Measurements from ENCODE around the gene CALCB.

GRCh38 chr11:15055620-15056356 lies 17.6 kb upstream of the CALCB start:
- TF ChIP-seq CTCF (IDR thresholded peaks at IDR 0.05; ENCODE audit: extremely low read depth in 1 of 2, insufficient read depth in 1 of 2, low read depth in 1 of 2, low read length in 2 of 2) (no peak), MYC (IDR thresholded peaks at IDR 0.05; ENCODE audit: low read depth, low read length) (no peak), POLR2A (IDR thresholded peaks at IDR 0.05; ENCODE audit: low read depth, low read length) (no peak), JUN (IDR thresholded peaks at IDR 0.05; ENCODE audit: borderline replicate concordance, insufficient read depth, insufficient read length, low read depth) (no peak), EZH2 (IDR thresholded peaks at IDR 0.05; ENCODE audit: borderline replicate concordance, low read depth, low read length, severe bottlenecking) (no peak), POLR2AphosphoS5 (IDR thresholded peaks at IDR 0.05; ENCODE audit: insufficient read depth, low read depth, low read length) (no peak), MAX (IDR thresholded peaks at IDR 0.05; ENCODE audit: insufficient read depth, insufficient read length) (no peak), FOS (IDR thresholded peaks at IDR 0.05; ENCODE audit: borderline replicate concordance, insufficient read depth, low read length) (no peak)

Data from endothelial cell of umbilical vein (primary cell).